Breast epithelium (tissue), 4 donors: Measurements from ENCODE around the gene ZMYND15. TPM values are rescaled to one million over a fixed set of nuclear protein-coding genes. Genes with fewer than 3 reads are reported as not detected.
A peak's percentile ranks its signal among the peaks of the same experiment; 100 is the strongest.
"Not testable (repeated sequence)": the region's sequence is repeated elsewhere in the genome, so short reads cannot be mapped to it uniquely, and the experiment has no call there.

Experiments used
- DNase-seq, 2 donors: peaks; one replicate each; pipeline ENCODE4 v3.0.0-alpha.2; 2019; ENCODE audit warnings: low spot score in 2 of 2
- H3K27ac ChIP-seq, 2 donors: fragments of 200-600 bp; sonication (generic) in 1 of 2; one replicate each; pipeline ENCODE4 v1.5.1; 2016 to 2019; ENCODE audit warnings: mild to moderate bottlenecking in 1 of 2
- H3K27me3 ChIP-seq, 2 donors: fragments of 200-600 bp; sonication (generic) in 1 of 2; one replicate each; pipeline versions ENCODE4 v1.5.1 to v1.6.0; 2017 to 2019; ENCODE audit warnings: control low read depth in 1 of 2, mild to moderate bottlenecking in 1 of 2
- H3K36me3 ChIP-seq: fragments of 200-600 bp; one replicate; pipeline ENCODE4 v1.5.1; 2019
- H3K4me1 ChIP-seq, 2 donors: fragments of 200-600 bp; sonication (generic); one replicate each; pipeline ENCODE4 v1.5.1; 2016 to 2019; ENCODE audit warnings: control low read depth in 1 of 2
- H3K4me3 ChIP-seq, 3 donors: fragments of 200-600 bp; sonication (generic); 1 replicate in 2 of 3; 2 replicates in 1 of 3; pipeline ENCODE4 v1.5.1; 2016 to 2019; ENCODE audit warnings: mild to moderate bottlenecking in 3 of 3, moderate library complexity in 2 of 3
- H3K9me3 ChIP-seq, 2 donors: fragments of 200-600 bp; sonication (generic) in 1 of 2; one replicate each; pipeline ENCODE4 v1.5.1; 2016 to 2019; ENCODE audit warnings: control low read depth in 1 of 2
- CTCF ChIP-seq, 3 donors: fragments of 450-650 bp; IDR thresholded peaks; one replicate each; pipeline ENCODE4 v1.5.1; 2016 to 2017; ENCODE audit warnings: antibody characterized with exemption in 3 of 3, mild to moderate bottlenecking in 3 of 3, moderate library complexity in 3 of 3
- POLR2A ChIP-seq: fragments of 450-650 bp; IDR thresholded peaks from one replicate; pipeline ENCODE4 v1.6.1; 2016; ENCODE audit warnings: antibody characterized with exemption, mild to moderate bottlenecking, moderate library complexity
- POLR2AphosphoS5 ChIP-seq, 3 donors: sonication (generic); formaldehyde crosslinking; IDR thresholded peaks; one replicate each; pipeline ENCODE4 v1.6.1; 2017; ENCODE audit warnings: antibody characterized with exemption in 3 of 3
- intact Hi-C: fragments of 100-400 bp; cut with DNase I; formaldehyde crosslinking; loops from one replicate; pipeline ENCODE4 v1.15.1; 2023; ENCODE audit warnings: low total_unique reads
- total RNA-seq, 3 donors: library from RNA; depleted of rRNA; stranded (reverse); fragments of >200 nt; gene quantifications; one replicate each; pipeline ENCODE4 v1.1.0, GENCODE V29; 2016

Gene ZMYND15
- 1 to 10 TPM in 1 of 3 donors, under 1 TPM in 2; 0.96 to 2.3 (median 0.98) TPM for total RNA-seq

GRCh38 chr17:4739122-4740024 is at the start of gene ZMYND15, which contains the start of gene CXCL16:
Gene ZMYND15, plus strand, starts transcription at chr17:4739833. Its CDS starts 716 bp downstream, at chr17:4740549.
Gene CXCL16, minus strand, starts transcription at chr17:4739928. Its CDS starts 589 bp downstream, at chr17:4739339.
- Histone ChIP-seq H3K4me1 (no peaks in the 10 kb centered on the region), H3K9me3 (no peaks in the 10 kb centered on the region), H3K36me3 (no peaks in the 10 kb centered on the region), H3K27ac (peak within 1 kb of the TSS; percentile 88 to 89), H3K4me3 (peak within 1 kb of the TSS; percentile 87 to 91 (median 89)), H3K27me3 (no peaks in the 10 kb centered on the region)
- no peak for TF ChIP-seq POLR2A
- peak in 2 of 3 donors; percentile 26 to 47 for TF ChIP-seq POLR2AphosphoS5 (IDR thresholded peaks at IDR 0.05)
- no peak for TF ChIP-seq CTCF (IDR thresholded peaks at IDR 0.05)
- peak; percentile 59 to 63 for DNase-seq
- intact Hi-C loops: loop anchor here (10.0 kb wide), 1 partner anchor 145 kb away; no protein-coding TSS in a partner anchor

GRCh38 chr17:4689872-4690271 is 49.8 kb upstream of the ZMYND15 start:
- H3K4me3 ChIP-seq, H3K27ac ChIP-seq, H3K36me3 ChIP-seq, H3K9me3 ChIP-seq, H3K4me1 ChIP-seq, DNase-seq, H3K27me3 ChIP-seq, intact Hi-C loops: not testable (repeated sequence)

- H3K4me1 ChIP-seq: no peaks in the 10 kb centered on the region
- intact Hi-C loops: no loop called here
- H3K36me3 ChIP-seq: no peaks in the 10 kb centered on the region
- H3K4me3 ChIP-seq: no peak overlapping the region
- TF ChIP-seq POLR2A (no peak), POLR2AphosphoS5 (IDR thresholded peaks at IDR 0.05) (no peak), CTCF (IDR thresholded peaks at IDR 0.05) (no peak)
- H3K9me3 ChIP-seq: no peaks in the 10 kb centered on the region
- H3K27me3 ChIP-seq: no peaks in the 10 kb centered on the region
- DNase-seq: no peak
- H3K27ac ChIP-seq: peak overlapping the region in 1 of 2 donors; percentile 7
These were observed 48.9 kb upstream of the ZMYND15 start for GRCh38 chr17:4690745-4691144.

- no peak for DNase-seq
- Histone ChIP-seq H3K4me3 (no peak overlapping the region), H3K27ac (peak overlapping the region in 1 of 2 donors; percentile 7), H3K9me3 (no peaks in the 10 kb centered on the region), H3K4me1 (no peaks in the 10 kb centered on the region), H3K27me3 (no peaks in the 10 kb centered on the region), H3K36me3 (no peaks in the 10 kb centered on the region)
- intact Hi-C loops: no loop called here
- TF ChIP-seq POLR2A (no peak), POLR2AphosphoS5 (IDR thresholded peaks at IDR 0.05) (no peak), CTCF (IDR thresholded peaks at IDR 0.05) (no peak)
These were observed 47.9 kb upstream of the ZMYND15 start for GRCh38 chr17:4691686-4692085.

- Histone ChIP-seq H3K36me3 (no peaks in the 10 kb centered on the region), H3K27ac (no peak overlapping the region), H3K9me3 (no peaks in the 10 kb centered on the region), H3K4me1 (no peaks in the 10 kb centered on the region), H3K27me3 (no peaks in the 10 kb centered on the region), H3K4me3 (no peak overlapping the region)
- no peak for DNase-seq
- intact Hi-C loops: no loop called here
- TF ChIP-seq POLR2A (no peak), CTCF (IDR thresholded peaks at IDR 0.05) (no peak), POLR2AphosphoS5 (IDR thresholded peaks at IDR 0.05) (no peak)
These were observed 46.2 kb upstream of the ZMYND15 start for GRCh38 chr17:4693416-4693815.
